Mesothelial cell of epicardium (in vitro differentiated cells): ENCODE measurements around the gene SPINK4. TPM values are rescaled to one million over a fixed set of nuclear protein-coding genes. Genes with fewer than 3 reads are reported as not detected.

Source experiments
- DNase-seq, 2 experiments: peaks; one replicate each; pipeline ENCODE4 v3.0.0; 2021; ENCODE audit warnings: low spot score in 2 of 2; ENCODE audit not compliant: unreplicated experiment in 2 of 2
- H3K27ac Mint-ChIP-seq: 2 replicates; pipeline ENCODE4 v1.8.0; 2021; ENCODE audit warnings: mixed read lengths
- H3K27me3 Mint-ChIP-seq: 2 replicates; pipeline ENCODE4 v1.8.0; 2021; ENCODE audit warnings: low read depth, mixed read lengths
- H3K36me3 Mint-ChIP-seq: 2 replicates; pipeline ENCODE4 v1.8.0; 2021; ENCODE audit warnings: mixed read lengths
- H3K4me1 Mint-ChIP-seq: 2 replicates; pipeline ENCODE4 v1.8.0; 2021; ENCODE audit warnings: mixed read lengths
- H3K4me3 Mint-ChIP-seq: 2 replicates; pipeline ENCODE4 v1.8.0; 2021; ENCODE audit warnings: mild to moderate bottlenecking, moderate library complexity, mixed read lengths
- H3K9me3 Mint-ChIP-seq: 2 replicates; pipeline ENCODE4 v1.8.0; 2021; ENCODE audit warnings: mixed read lengths
- total RNA-seq: library from RNA; stranded (reverse); gene quantifications from 3 replicates; pipeline ENCODE4 v1.2.1, GENCODE V29; 2021
- TF ChIP-seq, protein P1 (sequence below): fragments of 200-600 bp; sonication (generic); IDR thresholded peaks from one replicate; pipeline ENCODE4 v1.5.0; 2021; ENCODE audit warnings: antibody characterized with exemption; ENCODE audit not compliant: unreplicated experiment

Gene SPINK4
- total RNA-seq, 1 donor from 2014 or later: not detected

DNA sequence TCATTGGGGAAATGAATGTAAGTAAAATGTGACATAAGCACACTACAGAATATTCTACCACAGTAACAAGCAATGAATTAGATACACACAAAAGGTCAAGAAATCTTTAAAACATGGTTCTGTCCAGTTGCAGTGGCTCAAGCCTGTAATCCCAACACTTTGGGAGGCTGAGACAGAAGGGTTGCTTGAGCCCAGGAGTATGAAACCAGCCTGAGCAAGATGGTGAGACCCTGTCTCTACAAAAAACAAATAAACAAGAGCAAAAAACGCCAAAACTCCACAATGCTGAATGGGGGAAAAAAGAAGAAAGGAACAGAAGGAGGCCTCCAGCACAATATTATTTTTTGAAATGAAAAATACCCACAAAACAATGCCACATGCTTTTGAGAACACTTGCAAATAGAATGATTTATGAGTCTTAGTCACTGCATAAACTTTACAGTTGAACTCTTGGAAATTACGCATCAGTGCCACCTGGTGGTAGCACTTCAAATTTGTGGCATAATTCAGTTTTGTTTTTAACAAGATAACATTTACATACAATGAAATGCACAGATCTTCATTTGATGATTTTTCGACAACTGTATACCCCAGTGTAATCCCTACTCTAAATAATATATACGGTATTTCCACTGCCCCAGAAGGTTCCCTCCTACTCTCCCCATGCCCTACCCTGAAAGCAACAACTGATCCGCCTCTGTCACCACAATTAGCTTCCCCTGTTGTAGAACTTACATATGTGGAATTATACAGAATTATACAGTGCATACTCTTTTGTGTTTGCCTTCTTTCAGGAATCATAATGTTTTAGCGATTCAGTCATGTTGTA lies 14.4 kb upstream of the SPINK4 start:
- H3K9me3 Mint-ChIP-seq: no peaks in the 10 kb centered on the region
- no peaks in the 10 kb centered on the region for H3K36me3 Mint-ChIP-seq
- DNase-seq: peak in 1 of 2 experiments; percentile 67
- H3K4me1 Mint-ChIP-seq: peaks cover 10% of the 10 kb centered on the region
- H3K27me3 Mint-ChIP-seq: no peaks in the 10 kb centered on the region
- H3K27ac Mint-ChIP-seq: peak overlapping the region; percentile 15
- TF ChIP-seq, protein P1, sequence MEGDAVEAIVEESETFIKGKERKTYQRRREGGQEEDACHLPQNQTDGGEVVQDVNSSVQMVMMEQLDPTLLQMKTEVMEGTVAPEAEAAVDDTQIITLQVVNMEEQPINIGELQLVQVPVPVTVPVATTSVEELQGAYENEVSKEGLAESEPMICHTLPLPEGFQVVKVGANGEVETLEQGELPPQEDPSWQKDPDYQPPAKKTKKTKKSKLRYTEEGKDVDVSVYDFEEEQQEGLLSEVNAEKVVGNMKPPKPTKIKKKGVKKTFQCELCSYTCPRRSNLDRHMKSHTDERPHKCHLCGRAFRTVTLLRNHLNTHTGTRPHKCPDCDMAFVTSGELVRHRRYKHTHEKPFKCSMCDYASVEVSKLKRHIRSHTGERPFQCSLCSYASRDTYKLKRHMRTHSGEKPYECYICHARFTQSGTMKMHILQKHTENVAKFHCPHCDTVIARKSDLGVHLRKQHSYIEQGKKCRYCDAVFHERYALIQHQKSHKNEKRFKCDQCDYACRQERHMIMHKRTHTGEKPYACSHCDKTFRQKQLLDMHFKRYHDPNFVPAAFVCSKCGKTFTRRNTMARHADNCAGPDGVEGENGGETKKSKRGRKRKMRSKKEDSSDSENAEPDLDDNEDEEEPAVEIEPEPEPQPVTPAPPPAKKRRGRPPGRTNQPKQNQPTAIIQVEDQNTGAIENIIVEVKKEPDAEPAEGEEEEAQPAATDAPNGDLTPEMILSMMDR: peak; percentile 94
- no peak overlapping the region for H3K4me3 Mint-ChIP-seq

DNA sequence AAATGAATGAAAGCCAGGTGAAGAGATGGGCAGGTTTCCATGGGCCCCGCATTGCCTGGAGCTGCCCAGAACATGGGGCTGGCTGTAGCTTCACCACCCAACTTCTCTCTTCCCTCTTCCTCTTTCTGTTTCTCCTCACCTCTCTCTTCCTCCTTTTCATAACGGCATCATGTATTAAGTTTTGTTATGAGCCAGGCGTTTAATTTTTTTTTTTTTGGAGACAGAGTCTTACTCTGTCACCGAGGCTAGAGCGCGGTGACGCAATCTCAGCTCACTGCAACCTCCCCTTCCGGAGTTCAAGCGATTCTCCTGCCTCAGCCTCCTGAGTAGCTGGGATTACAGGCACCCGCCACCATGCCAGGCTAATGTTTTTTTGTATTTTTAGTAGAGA lies 13.0 kb upstream of the SPINK4 start:
- Mint-ChIP-seq H3K4me1 (peaks cover 10% of the 10 kb centered on the region), H3K27me3 (peaks cover 4% of the 10 kb centered on the region), H3K4me3 (no peak overlapping the region), H3K9me3 (no peaks in the 10 kb centered on the region), H3K36me3 (no peaks in the 10 kb centered on the region), H3K27ac (no peak overlapping the region)
- DNase-seq: no peak
- TF ChIP-seq, protein P1: no peak

DNA sequence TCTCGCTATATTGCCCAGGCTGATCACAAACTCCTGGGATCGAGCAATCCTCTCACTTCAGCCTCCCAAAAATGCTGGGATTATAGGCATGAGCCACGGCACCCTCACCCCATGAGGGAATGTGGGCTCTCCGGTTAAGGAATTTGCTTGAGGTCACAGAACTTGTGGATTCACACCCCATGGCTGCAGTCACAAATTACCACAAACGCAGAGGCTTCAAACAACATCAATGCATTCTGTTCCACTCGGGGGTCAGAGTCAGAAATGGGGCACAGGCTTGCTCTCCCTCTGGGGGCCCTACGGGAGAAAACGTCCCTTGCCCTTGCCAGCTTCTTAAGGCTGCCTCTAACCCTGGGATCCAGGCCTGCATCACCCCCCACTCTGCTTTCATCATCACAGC lies 12.2 kb upstream of the SPINK4 start:
- H3K9me3 Mint-ChIP-seq: no peaks in the 10 kb centered on the region
- peaks cover 8% of the 10 kb centered on the region for H3K27me3 Mint-ChIP-seq
- H3K27ac Mint-ChIP-seq: no peak overlapping the region
- no peak overlapping the region for H3K4me3 Mint-ChIP-seq
- no peaks in the 10 kb centered on the region for H3K36me3 Mint-ChIP-seq
- peaks cover 10% of the 10 kb centered on the region for H3K4me1 Mint-ChIP-seq
- TF ChIP-seq, protein P1: no peak
- DNase-seq: no peak

DNA sequence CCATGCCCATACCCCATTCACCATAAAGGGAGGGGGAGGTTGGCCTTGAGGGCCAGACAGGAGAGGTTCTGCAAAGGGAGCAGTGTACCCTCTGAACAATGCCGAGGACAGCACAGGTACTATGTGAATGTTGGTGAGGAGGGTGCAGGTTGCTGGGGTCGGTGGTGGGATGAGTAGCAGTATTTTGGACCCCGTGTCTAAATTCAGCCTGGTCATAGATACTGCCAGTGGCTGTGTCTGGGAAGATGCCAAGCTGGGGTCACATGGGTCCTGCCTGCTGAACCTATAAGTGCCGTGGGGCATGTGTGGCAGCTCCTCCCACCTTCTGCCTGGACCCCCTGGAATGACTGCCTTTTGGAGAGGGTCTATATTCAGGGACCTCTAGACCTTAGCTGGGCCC lies 11.4 kb upstream of the SPINK4 start:
- DNase-seq: no peak
- Mint-ChIP-seq H3K27ac (no peak overlapping the region), H3K27me3 (peaks cover 13% of the 10 kb centered on the region), H3K4me3 (no peak overlapping the region), H3K4me1 (peaks cover 10% of the 10 kb centered on the region), H3K9me3 (no peaks in the 10 kb centered on the region), H3K36me3 (no peaks in the 10 kb centered on the region)
- TF ChIP-seq, protein P1: no peak

DNA sequence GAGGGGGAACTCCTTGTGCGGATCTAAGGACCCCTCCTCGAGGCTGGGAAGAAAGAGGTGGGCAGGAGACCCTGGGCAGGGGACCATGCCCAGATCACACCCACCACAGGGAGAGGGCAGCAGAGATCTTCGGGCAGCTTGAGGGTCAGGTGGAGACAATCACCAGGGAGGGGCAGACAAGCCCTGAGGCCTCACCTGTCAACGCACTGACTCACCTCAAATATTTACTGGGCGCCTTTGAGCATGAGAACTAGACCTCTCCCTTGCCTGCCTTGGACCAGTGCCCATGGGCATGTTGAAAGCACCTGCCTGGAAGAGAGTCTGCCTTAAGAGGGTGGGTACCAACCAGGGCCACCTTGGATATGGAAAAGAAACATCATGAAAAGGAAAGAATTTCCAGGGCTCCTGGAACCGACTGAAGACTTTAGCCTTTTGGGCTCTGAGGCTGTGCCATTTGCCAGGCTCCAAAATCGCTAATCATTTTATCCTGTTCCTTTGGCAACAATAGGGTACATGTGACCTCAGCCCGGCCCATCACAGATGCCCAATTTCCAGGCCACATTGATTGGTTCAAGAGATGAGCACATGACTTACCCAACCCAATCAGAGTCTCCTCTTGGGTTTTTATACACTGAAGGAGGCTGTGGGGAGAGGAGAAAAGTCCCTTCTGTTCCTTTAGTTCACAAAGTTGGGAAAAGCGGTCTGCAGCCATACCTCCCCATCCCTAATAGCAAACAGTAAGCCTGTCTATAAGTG lies 10.4 kb upstream of the SPINK4 start:
- no peaks in the 10 kb centered on the region for H3K36me3 Mint-ChIP-seq
- no peak overlapping the region for H3K4me3 Mint-ChIP-seq
- H3K27me3 Mint-ChIP-seq: peaks cover 15% of the 10 kb centered on the region
- no peak overlapping the region for H3K27ac Mint-ChIP-seq
- TF ChIP-seq, protein P1: no peak
- no peaks in the 10 kb centered on the region for H3K9me3 Mint-ChIP-seq
- peaks cover 10% of the 10 kb centered on the region for H3K4me1 Mint-ChIP-seq
- no peak for DNase-seq
